Stomach (tissue), 9 donors: ENCODE results near the gene RASSF5. TPM values are rescaled to one million over a fixed set of nuclear protein-coding genes. Genes with fewer than 3 reads are reported as not detected.

ENCODE experiments used
- DNase-seq, 2 donors: peaks; one replicate each; pipeline versions ENCODE4 v3.0.0 to v3.0.0-alpha.2; 2013 to 2019
- H3K27ac ChIP-seq, 5 donors: fragments of 200-600 bp in 4 of 5; sonication (generic) in 4 of 5; one replicate each; pipeline ENCODE4 v1.5.1; 2013 to 2019; ENCODE audit warnings: mild to moderate bottlenecking in 1 of 5, moderate library complexity in 1 of 5
- H3K27me3 ChIP-seq, 3 donors: fragments of 200-600 bp; sonication (generic); one replicate each; pipeline ENCODE4 v1.5.1; 2017 to 2019; ENCODE audit warnings: mixed run types in 1 of 3
- H3K36me3 ChIP-seq, 4 donors: fragments of 200-600 bp; sonication (generic); 1 replicate in 3 of 4; 2 replicates in 1 of 4; pipeline ENCODE4 v1.5.1; 2016 to 2019
- H3K4me1 ChIP-seq, 4 donors: fragments of 200-600 bp; sonication (generic); one replicate each; pipeline ENCODE4 v1.5.1; 2016 to 2019
- H3K4me3 ChIP-seq, 4 donors: fragments of 200-600 bp; sonication (generic) in 3 of 4; one replicate each; pipeline ENCODE4 v1.5.1; 2016 to 2019; ENCODE audit warnings: mild to moderate bottlenecking in 1 of 4
- H3K9me3 ChIP-seq, 4 donors: fragments of 200-600 bp; sonication (generic); one replicate each; pipeline ENCODE4 v1.5.1; 2016 to 2019
- EP300 ChIP-seq: sonication (generic); formaldehyde crosslinking; IDR thresholded peaks from one replicate; pipeline ENCODE4 v1.6.1; 2017; ENCODE audit warnings: antibody characterized with exemption
- POLR2A ChIP-seq, 4 donors: fragments of 450-650 bp; IDR thresholded peaks; one replicate each; pipeline ENCODE4 v1.6.1; 2016; ENCODE audit warnings: antibody characterized with exemption in 4 of 4, control low read depth in 2 of 4, mild to moderate bottlenecking in 1 of 4, moderate library complexity in 1 of 4
- POLR2AphosphoS5 ChIP-seq, 3 donors: sonication (generic); formaldehyde crosslinking; IDR thresholded peaks; one replicate each; pipeline ENCODE4 v1.6.1; 2016; ENCODE audit warnings: antibody characterized with exemption in 3 of 3
- WGBS, 5 donors: extraction: QIAGEN DNeasy Blood & Tissue Kit in 3 of 5; methylation state at CpG; one replicate each; pipeline versions ENCODE4 v1.1.5 to v1.1.7; 2013 to 2018; 5-methylcytosine and 5-hydroxymethylcytosine counted together
- intact Hi-C: fragments of 100-400 bp; cut with DNase I; formaldehyde crosslinking; loops from one replicate; pipeline ENCODE4 v1.15.1; 2023; ENCODE audit warnings: low total_unique reads
- polyA plus RNA-seq, 3 donors: library from polyadenylated mRNA; stranded (reverse); fragments of 200-250 nt; gene quantifications; one replicate each; pipeline ENCODE4 v1.2.3, GENCODE V29; 2013
- small RNA-seq, 4 donors: library from RNA; depleted of rRNA; stranded (forward); fragments of <200 nt; gene quantifications; one replicate each; pipeline ENCODE3, GENCODE V24; 2016
- total RNA-seq, 5 donors: library from RNA; depleted of rRNA; stranded (reverse); fragments of >200 nt; gene quantifications; one replicate each; pipeline versions ENCODE4 v1.1.0 to v1.2.3, GENCODE V29; 2014 to 2016
- TF ChIP-seq, protein P1 (sequence below), 7 experiments: fragments of 450-650 bp in 4 of 7; fragments of 200-600 bp in 3 of 7; sonication (generic) in 3 of 7; IDR thresholded peaks; one replicate each; pipeline ENCODE4 v1.5.1; 2016 to 2019; ENCODE audit warnings: antibody characterized with exemption in 7 of 7, control low read depth in 2 of 7, mild to moderate bottlenecking in 1 of 7
- donor health status: healthy with polysubstance abuse.
- donor health status: Bipolar disorder and iron deficiency.
- donor health status: healthy.

Gene RASSF5
- total and polyA plus RNA-seq, 8 donors = 2.2 to 44.5 (median 7.5) TPM

DNA sequence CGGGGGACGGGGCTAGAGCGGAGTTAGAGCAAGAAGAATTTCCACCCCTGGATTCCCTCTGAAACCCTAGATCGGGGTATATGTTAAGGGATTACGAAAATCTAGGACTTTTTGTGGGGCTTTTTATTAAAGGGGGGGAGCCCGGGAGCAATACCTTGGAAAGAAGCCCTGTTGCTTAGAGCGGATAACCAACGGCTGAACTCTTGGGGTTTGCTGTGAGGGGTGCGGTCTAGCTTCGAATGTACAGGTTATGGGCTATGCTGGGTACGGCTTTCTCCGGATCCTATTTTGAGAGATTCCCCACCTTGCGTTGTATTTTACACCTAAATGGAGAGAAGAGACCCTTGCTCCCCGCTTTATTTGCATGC, 128.6 kb downstream of the RASSF5 start:
- Histone ChIP-seq H3K27me3 (no peaks in the 10 kb centered on the region), H3K36me3 (peaks cover 0 to 3% (median under 1%) of the 10 kb centered on the region in 4 donors), H3K9me3 (no peaks in the 10 kb centered on the region), H3K27ac (peak overlapping the region; percentile 81 to 91 (median 85)), H3K4me1 (peaks cover 9 to 40% (median 30%) of the 10 kb centered on the region in 4 donors), H3K4me3 (peak overlapping the region; percentile 75 to 97 (median 88))
- DNase-seq = no peak
- TF ChIP-seq EP300 (no peak), POLR2AphosphoS5 (IDR thresholded peaks at IDR 0.05) (no peak), POLR2A (IDR thresholded peaks at IDR 0.05) (no peak)
- TF ChIP-seq, protein P1, sequence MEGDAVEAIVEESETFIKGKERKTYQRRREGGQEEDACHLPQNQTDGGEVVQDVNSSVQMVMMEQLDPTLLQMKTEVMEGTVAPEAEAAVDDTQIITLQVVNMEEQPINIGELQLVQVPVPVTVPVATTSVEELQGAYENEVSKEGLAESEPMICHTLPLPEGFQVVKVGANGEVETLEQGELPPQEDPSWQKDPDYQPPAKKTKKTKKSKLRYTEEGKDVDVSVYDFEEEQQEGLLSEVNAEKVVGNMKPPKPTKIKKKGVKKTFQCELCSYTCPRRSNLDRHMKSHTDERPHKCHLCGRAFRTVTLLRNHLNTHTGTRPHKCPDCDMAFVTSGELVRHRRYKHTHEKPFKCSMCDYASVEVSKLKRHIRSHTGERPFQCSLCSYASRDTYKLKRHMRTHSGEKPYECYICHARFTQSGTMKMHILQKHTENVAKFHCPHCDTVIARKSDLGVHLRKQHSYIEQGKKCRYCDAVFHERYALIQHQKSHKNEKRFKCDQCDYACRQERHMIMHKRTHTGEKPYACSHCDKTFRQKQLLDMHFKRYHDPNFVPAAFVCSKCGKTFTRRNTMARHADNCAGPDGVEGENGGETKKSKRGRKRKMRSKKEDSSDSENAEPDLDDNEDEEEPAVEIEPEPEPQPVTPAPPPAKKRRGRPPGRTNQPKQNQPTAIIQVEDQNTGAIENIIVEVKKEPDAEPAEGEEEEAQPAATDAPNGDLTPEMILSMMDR (IDR thresholded peaks at IDR 0.05) = no peak
- WGBS, 5 donors = 4 to 6% (median 4%) methylated on average over 14 of the region's 14 CpGs
- intact Hi-C loops = loop anchor here (10.0 kb wide), 1 partner anchor 279 kb away; no protein-coding TSS in a partner anchor

DNA sequence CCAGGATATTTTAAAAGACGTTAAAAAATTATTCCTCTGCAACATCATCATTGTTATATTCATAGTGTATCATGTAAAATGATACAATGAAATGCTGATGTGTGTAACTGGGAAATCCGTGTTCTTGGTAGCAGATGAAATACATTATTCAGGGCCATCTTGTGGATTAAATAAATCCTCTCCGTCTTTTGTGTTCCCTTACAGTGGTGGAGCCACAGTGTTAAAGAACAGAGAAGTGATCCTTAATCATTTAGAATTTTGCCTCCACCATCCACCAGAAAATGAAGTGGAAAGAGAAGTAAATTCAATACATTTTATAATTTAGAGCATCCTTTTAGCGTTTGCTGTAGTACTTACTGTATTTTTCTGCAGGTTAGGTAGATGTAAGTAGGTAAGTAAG, 129.3 kb downstream of the RASSF5 start:
- Histone ChIP-seq H3K9me3 (no peaks in the 10 kb centered on the region), H3K4me1 (peaks cover 9 to 40% (median 30%) of the 10 kb centered on the region in 4 donors), H3K27me3 (no peaks in the 10 kb centered on the region), H3K27ac (peak overlapping the region in 3 of 5 donors; percentile 13 to 91 (median 89)), H3K36me3 (peaks cover 0 to 3% (median 2%) of the 10 kb centered on the region in 4 donors), H3K4me3 (peak overlapping the region in 1 of 4 donors; percentile 75)
- WGBS, 5 donors = 47 to 60% (median 55%) methylated on average over 4 of the region's 4 CpGs
- no peak for DNase-seq
- intact Hi-C loops = loop anchor here (10.0 kb wide), 1 partner anchor 278 kb away; no protein-coding TSS in a partner anchor
- TF ChIP-seq, protein P1 (IDR thresholded peaks at IDR 0.05) = no peak
- no peak for TF ChIP-seq EP300

DNA sequence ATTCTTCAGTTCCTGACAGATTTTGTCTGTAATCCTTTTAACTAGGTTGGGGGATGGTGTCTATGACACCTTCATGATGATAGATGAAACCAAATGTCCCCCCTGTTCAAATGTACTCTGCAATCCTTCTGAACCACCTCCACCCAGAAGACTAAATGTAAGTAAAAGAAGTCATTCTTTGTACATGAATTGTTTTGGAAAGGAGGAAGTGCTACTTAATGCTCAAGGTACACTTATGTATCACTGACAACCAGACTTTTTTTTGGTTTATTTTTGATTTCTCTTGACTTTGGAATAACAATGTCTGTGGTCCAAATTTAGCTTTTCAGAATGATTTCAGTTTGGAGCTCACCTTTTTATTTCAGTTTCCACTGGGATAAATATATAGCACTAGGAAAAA, 130.3 kb downstream of the RASSF5 start:
- intact Hi-C loops = loop anchor here (10.0 kb wide), 1 partner anchor 277 kb away; no protein-coding TSS in a partner anchor
- H3K27me3 ChIP-seq = no peaks in the 10 kb centered on the region
- H3K4me3 ChIP-seq = no peak overlapping the region
- peaks cover 9 to 40% (median 30%) of the 10 kb centered on the region in 4 donors for H3K4me1 ChIP-seq
- DNase-seq = no peak
- no peak for TF ChIP-seq POLR2A (IDR thresholded peaks at IDR 0.05)
- TF ChIP-seq, protein P1 (IDR thresholded peaks at IDR 0.05) = no peak
- no peak for TF ChIP-seq EP300
- no peak for TF ChIP-seq POLR2AphosphoS5 (IDR thresholded peaks at IDR 0.05)
- H3K27ac ChIP-seq = peak overlapping the region in 2 of 5 donors; percentile 13 to 89
- no peaks in the 10 kb centered on the region for H3K9me3 ChIP-seq
- peaks cover 0 to 7% (median 2%) of the 10 kb centered on the region in 4 donors for H3K36me3 ChIP-seq

Small RNA genes within 50 kb of the gene (small RNA-seq; reads per million reads assigned to genes)
- 0 to 0.20 (median 0) reads per million in 4 donors for gene MIR6769B

Other genes starting within 250 kb of the RASSF5 start
- 10 to 100 TPM in 3 of 5 donors, 1 to 10 TPM in 2; 4.9 to 49.6 (median 15.9) TPM for gene IKBKE, start 37.1 kb upstream of the RASSF5 start, total RNA-seq
- 1 to 10 TPM; 5.8 to 8.0 (median 7.2) TPM for gene IKBKE, start 37.1 kb upstream of the RASSF5 start, polyA plus RNA-seq
- gene EIF2D, start 104.9 kb downstream of the RASSF5 start, total RNA-seq = 100 to 1,000 TPM in 1 of 5 donors, 10 to 100 TPM in 4; 16.9 to 130 (median 39.8) TPM
- 10 to 100 TPM; 48.7 to 55.8 (median 48.9) TPM for gene EIF2D, start 104.9 kb downstream of the RASSF5 start, polyA plus RNA-seq
- gene DYRK3, start 128.0 kb downstream of the RASSF5 start, total RNA-seq = 10 to 100 TPM in 1 of 5 donors, 1 to 10 TPM in 3, not detected in 1; 1.2 to 21.9 (median 4.7) TPM
- gene DYRK3, start 128.0 kb downstream of the RASSF5 start, polyA plus RNA-seq = 1 to 10 TPM; 1.5 to 3.2 (median 2.1) TPM
- 10 to 100 TPM; 22.6 to 78.0 (median 43.9) TPM for gene MAPKAPK2, start 177.4 kb downstream of the RASSF5 start, total RNA-seq
- 10 to 100 TPM; 30.1 to 60.8 (median 55.4) TPM for gene MAPKAPK2, start 177.4 kb downstream of the RASSF5 start, polyA plus RNA-seq